SKM-1 treated with dmso at 0.1 percent for 144 hours (cell line): ENCODE data around the gene PIP4K2B.

Source experiments
- DNase-seq: peaks from one replicate; lab custom pipeline; 2025; ENCODE audit not compliant: unreplicated experiment; lab: John Stamatoyannopoulos, UW

The PIP4K2B gene

GRCh38 chr17:38779965-38780752 lies 19.2 kb downstream of the PIP4K2B start:
- DNase-seq: no peak

- DNase-seq: no peak
These were observed 21.6 kb downstream of the PIP4K2B start for GRCh38 chr17:38777641-38778250.

- DNase-seq: no peak
These were observed 26.1 kb downstream of the PIP4K2B start for GRCh38 chr17:38773258-38773657.

DNA sequence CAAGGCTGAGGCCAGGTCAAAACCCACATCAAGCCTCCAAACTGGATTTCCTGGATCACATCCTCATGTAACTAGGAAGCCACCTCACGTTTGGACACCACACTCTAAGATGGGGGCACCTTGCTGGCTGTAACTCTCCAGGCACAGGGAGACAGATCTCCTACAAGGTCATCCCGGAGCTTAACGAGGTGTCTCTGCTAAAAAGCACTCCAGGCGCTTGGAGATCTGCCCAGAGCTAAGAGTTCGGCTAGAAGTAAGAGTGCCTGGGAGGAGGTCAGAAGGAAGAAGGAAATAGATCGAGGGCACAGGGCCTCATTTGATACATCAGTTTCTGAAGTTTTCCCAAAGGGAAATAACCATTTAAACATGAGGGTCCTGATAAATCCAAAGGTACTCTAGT lies 30.9 kb downstream of the PIP4K2B start:
- no peak for DNase-seq

DNA sequence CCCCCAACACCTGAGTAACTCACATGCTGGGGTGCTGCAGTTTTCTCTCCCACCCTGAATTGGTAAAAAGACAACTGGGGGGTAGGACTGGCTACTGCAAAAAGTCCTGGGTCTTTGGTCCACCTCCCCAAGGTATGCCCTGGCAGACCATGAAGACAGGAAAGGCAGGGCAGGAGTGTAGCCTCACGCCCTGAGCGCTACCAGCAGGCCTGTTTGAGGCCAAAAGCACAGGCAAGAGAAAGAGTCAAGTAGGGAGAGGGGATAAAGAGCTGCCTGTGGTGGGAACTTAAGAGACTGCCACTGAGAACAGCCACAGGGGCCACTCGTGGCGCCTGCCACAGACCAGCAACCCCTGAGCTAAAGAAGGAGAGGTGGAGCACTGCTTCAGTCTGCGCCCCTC lies 33.0 kb downstream of the PIP4K2B start:
- no peak for DNase-seq

DNA sequence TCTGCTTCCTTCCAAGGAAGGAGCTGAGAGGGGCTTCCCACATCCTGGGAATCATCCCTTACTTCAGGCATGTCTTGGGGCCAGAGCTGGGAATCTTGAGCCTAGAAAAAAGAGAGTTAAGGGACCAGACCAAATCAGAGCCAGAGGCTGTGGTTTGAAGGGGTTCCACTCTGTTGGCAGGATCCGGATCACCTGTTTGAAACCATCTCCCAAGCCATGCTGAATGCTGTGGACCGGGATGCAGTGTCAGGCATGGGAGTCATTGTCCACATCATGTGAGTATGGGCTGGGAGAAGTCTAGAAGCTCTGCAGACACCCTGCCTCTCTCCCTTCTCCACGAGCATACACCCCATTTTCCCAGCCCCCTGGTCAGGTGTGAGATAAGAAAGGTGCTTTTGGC lies 37.1 kb downstream of the PIP4K2B start:
- DNase-seq: no peak

DNA sequence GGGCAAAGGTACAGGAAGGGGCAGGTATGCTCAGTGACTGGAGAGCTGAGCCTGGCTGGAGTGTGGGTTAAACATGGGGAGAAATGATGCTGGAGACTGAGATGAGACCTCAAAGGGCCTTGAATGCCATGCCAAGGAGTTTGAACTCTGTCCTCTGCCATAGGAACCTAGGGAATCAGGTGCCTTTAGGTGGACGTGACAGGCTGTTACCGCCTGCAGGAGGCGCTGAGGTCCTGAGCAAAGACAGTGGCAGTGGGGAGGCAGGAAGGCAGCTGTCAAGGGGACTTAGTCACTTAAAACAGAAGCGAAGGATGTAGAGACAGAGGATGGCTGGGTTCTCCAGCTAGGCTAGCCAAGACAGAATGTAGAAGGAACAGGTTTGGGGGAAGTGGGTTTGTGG lies 37.7 kb downstream of the PIP4K2B start:
- no peak for DNase-seq

GRCh38 chr17:38753071-38753506 lies 46.3 kb downstream of the PIP4K2B start:
- no peak for DNase-seq

- peak; percentile 99 for DNase-seq
These were observed 46.9 kb downstream of the PIP4K2B start, which contains the start of gene PSMB3 for GRCh38 chr17:38752308-38753070. Gene PSMB3, plus strand, starts transcription at chr17:38752741. Its CDS starts 86 bp downstream, at chr17:38752827.

DNA sequence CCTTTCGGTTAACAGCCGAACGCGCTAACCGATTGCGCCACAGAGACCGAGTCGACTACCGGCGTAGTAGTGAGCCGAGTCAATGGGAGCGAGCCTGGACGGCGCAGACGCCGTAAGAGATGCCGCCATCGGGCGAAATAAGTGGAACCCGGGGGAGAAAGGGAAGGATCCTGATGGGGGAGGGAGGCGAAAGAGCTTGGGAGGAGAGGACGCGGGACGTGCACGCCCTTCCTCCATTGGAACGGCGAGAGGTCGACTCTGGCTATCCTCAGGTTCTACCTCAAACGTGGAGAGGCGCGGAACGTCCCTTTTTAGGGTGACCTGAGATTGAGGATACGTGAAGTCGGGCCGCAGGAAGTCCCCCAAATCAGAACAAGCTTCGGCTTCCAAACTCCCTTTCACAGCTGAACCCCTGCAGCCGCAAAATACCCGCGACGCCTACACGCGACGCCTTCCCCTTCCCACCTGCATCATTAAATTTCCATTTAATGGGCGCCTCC lies 47.5 kb downstream of the PIP4K2B start:
- DNase-seq: peak; percentile 52

GRCh38 chr17:38751144-38751807 lies 48.1 kb downstream of the PIP4K2B start:
- DNase-seq: no peak

GRCh38 chr17:38750312-38751121 lies 48.8 kb downstream of the PIP4K2B start:
- no peak for DNase-seq

DNA sequence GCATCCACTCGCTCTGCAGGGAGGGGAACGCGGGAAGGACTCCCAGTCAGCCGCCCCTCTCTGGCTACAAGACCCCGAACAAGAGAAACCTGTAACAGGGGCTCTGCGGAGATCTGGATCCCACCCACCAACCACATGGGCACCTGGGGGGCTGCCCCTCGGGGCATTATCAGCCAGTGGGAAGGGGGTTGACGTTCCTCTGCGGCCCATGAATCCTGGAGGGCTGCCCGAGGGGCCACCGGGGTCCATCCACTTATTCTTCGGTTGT lies 49.4 kb downstream of the PIP4K2B start:
- DNase-seq: no peak

GRCh38 chr17:38749223-38750043 lies 49.9 kb downstream of the PIP4K2B start:
- no peak for DNase-seq

GRCh38 chr17:38748892-38749222 lies 50.5 kb downstream of the PIP4K2B start:
- no peak for DNase-seq

- no peak for DNase-seq
These were observed 51.0 kb downstream of the PIP4K2B start, which contains the start of gene PCGF2 for GRCh38 chr17:38748149-38748891. Gene PCGF2, minus strand, starts transcription at chr17:38748336. Its CDS starts 7,934 bp downstream, at chr17:38740402.

GRCh38 chr17:38747463-38748148 lies 51.8 kb downstream of the PIP4K2B start:
- DNase-seq: no peak

DNA sequence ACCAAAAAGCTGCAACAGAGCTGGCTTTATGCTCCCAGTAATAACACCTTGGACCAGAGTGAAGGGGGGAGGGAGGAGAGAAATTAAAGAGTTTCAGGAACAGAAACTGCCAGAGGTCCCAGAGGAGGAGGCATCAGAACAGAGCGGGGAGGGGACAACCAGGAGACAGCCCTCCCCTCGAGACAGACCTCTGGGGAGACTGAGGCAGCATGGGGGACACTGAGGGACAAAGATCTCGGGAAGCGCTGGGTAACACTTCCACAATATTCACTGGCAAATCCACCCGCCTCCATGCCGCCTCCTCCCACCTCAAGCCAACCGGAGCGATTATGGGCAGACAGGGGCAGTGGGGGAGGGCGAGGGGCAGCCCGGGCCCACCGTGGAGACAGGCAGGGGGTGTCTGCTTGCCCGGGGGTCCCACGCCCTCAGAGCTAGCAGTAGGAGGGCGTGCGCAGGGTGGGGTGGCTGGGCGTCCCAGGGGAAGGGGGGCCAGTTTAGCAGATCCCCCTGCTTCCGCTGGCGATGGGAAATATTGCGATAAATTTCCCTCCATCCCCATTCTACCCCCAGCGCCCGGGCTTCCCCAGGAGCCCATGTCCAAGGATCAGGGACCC lies 52.4 kb downstream of the PIP4K2B start:
- no peak for DNase-seq
